GM18508 (cell line): Measurements from ENCODE around the gene ITPR1.
A peak's percentile ranks its signal among the peaks of the same experiment; 100 is the strongest.
"Not testable (repeated sequence)": the region's sequence is repeated elsewhere in the genome, so short reads cannot be mapped to it uniquely, and the experiment has no call there.

ENCODE experiments used
- ATAC-seq: cut with Tn5 transposase; IDR thresholded peaks from one replicate; pipeline ENCODE4 v1.9.1; 2021; ENCODE audit warnings: moderate number of reproducible peaks; ENCODE audit not compliant: insufficient read depth, unreplicated experiment

ITPR1 gene

DNA sequence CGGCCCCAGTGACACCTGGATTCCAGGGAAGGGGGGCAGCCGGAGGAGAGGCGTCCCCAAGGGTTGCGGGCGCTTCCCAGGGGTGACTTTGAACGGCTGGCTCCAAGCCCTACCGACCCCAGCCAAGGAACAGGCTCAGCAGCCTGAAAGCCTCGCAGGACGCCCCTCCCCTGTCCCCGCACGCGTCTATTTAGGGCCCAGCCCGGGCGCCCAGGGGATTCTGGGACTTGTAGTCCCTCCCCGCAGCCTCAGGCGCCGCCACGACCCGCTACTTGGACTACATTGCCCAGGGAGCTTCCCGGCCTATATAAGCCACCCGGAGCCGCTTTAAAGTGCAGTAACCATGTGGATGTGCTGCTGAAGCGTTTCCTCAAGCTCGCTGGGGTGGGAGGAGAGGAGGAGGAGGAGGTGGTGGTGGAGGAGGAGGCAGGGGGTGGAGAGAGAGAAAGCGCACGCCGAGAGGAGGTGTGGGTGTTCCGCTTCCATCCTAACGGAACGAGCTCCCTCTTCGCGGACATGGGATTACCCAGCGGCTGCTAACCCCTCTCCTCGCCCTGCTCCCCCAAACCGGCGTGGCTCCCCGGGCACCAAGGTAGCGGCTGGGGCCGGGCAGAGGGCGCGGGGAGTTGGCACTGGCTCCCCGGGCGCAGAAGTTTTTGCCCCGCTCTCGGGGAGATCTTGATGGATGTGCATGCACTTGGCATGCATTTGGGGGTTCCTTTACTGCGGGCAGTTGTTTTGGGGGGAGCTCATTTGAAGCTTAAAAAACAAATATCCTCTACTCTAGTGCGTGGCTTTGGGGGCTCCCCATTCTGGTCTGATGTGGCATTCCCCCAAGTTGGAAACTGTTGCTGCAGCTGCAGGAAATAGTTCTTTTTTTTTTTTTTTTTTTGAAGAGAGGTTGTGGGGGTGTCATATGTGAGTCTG, at the start of gene ITPR1:
TSS of gene ITPR1 (plus strand) at position 335 of the 927 bp plus-strand sequence. CDS start 23,144 bp downstream, outside the sequence.
- ATAC-seq, result peak; percentile 78

- no peak for ATAC-seq
Measured at GRCh38 chr3:4447295-4447999, 45.7 kb upstream of the ITPR1 start.

DNA sequence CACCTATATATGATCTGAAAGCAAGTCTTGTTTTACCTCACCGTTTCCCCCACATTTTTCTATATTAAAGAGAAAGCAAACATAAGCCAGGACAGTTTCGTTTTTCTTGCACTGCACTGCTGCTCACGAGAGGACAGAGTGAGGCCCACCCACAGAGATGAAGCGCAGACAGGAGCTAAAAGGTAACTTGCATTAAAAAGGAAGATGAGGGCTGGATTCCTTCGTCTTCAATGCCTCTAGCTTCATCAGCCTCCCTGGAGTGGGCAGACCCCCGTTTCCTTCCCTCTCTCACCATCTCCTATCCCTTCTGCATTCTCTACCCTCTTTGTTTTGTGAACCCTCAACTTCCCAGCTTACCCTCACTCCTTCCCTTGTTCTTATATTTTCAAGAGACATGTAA, 45.0 kb upstream of the ITPR1 start:
- ATAC-seq, result no peak

GRCh38 chr3:4449043-4449805, 43.9 kb upstream of the ITPR1 start:
- ATAC-seq, result no peak

GRCh38 chr3:4454142-4454541, 39.0 kb upstream of the ITPR1 start:
- no peak for ATAC-seq

- not testable (repeated sequence) for ATAC-seq
Measured at GRCh38 chr3:4456780-4457179, 36.4 kb upstream of the ITPR1 start.

- ATAC-seq, result no peak
Measured at GRCh38 chr3:4458961-4459360, 34.2 kb upstream of the ITPR1 start.

DNA sequence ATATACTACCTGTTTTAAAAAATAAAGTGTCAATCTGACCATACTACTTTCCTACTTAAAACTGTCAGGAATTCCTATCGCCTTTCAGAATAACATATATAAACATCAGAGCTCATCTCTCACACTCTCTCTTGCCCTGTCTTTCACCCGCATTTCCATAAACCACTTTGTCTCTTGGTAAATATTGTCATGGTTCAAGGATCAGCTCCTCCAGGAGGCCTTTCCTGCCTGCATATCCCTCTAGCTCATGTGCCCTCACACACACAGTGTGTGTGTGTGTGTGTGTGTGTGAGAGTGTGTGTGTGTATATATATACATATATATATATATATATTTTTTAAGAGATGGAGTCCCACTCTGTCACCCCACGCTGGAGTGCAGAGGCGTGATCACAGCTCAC, 32.8 kb upstream of the ITPR1 start:
- no peak for ATAC-seq

DNA sequence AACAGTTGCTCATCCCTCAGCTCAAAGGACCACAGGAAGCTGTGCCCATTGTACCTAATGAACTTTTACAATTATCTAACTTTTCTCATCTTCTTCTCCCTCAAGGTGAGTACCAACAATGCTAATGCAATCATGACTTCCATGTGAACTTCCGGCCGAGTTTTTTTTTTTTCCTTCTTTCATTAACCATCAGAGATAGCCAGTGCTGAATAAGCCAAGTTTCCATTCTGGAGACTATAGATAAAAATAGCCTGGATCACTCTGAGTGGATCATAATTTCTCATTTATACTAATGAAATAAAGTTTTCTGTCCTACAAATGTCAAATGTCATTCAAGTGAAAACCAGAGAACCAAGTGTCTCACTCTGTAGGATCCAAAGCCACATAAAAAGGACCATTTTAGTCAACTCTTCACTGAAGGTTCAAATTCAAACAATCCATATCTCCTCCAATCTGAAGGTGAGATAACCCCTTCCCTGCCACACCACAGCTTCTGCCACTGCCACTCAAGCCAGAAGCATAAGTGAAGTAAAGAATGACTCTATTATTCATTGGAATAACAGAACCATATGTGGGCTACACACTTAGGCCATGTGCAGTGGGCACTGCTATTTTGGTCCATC, 31.6 kb upstream of the ITPR1 start:
- no peak for ATAC-seq

- ATAC-seq, result no peak
Measured at GRCh38 chr3:4462369-4463040, 30.6 kb upstream of the ITPR1 start.

GRCh38 chr3:4464576-4464975, 28.6 kb upstream of the ITPR1 start:
- no peak for ATAC-seq

DNA sequence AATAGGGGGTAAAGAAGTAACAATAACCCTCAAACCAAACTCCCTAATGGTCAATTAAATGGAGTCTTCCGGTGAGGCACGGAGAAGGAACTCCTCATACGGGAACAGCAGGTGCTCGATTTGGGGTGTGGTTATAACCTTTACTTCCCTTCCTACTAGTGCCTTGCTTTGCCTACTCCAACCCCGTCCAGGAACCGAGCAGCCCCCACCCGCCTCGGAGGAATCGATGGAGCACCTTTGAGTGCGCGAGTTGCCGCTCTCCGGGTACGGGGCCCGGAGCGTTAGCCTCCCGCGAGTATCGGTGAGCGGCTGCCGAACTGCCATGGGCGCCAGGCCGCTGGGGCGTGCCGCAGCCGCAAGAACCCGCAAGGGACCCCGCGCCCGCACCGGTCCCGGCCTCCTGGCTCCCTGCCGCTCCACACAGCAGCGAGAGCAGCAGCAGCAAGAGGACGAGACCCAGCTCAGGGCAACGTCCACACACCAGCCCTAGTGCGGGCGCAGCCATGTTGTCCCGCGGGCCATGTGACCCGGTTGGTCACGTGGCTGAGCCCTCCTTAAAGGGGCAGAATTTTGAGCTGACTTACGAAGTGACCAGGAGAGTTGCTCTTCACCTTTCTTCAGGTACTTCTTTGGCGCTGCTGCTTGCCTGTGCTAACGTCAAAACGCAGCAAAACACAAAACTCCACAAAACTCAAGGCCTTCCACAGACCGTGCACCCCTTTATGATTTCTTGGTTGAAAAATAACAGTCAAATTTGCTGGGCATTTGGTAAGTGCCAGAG, 26.2 kb upstream of the ITPR1 start, which contains the start of gene SUMF1:
TSS of gene SUMF1 (minus strand) at position 529 of the 781 bp plus-strand sequence. CDS start at position 505, 24 bp downstream.
- peak; percentile 98 for ATAC-seq

- no peak for ATAC-seq
Measured at GRCh38 chr3:4467522-4467867, 25.7 kb upstream of the ITPR1 start.

DNA sequence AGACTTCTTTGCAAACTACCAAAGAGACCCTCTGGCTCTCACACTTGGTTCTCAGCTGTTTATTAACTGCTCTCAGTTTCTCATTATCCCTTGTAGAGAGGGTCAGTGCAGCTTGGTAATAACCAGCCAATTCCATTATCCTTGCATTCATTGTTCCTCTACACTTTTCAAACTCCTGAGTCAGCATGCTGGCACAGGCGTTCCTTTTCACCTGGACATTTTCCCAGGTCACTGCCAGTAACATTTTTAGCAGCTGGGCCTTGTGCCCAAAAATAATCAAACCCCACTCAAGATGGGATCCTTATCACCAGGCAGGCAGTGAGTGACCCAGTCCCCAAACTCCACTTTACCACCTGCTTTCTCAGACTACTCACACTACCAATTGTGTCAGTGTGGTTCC, 21.2 kb upstream of the ITPR1 start:
- no peak for ATAC-seq

DNA sequence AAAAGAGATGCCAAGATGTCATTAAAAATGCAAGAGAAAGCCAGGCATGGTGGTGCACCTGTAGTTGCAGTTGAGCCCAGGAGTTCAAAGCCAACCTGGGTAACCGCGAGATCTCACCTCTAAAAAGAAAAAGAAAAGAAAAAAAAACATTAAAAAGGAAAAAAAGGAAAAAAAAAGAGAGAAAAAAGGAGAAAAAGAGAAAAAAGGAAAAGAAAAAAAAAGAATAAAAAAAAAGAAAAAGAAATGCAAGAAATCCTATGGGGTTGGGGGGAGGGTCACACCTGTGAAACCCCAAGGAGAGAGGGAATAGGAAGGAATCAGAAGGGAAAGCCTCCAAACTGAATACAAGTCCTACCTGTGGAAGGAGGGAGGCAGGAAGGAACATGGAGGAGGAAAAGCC, 20.8 kb upstream of the ITPR1 start:
- ATAC-seq, result no peak

DNA sequence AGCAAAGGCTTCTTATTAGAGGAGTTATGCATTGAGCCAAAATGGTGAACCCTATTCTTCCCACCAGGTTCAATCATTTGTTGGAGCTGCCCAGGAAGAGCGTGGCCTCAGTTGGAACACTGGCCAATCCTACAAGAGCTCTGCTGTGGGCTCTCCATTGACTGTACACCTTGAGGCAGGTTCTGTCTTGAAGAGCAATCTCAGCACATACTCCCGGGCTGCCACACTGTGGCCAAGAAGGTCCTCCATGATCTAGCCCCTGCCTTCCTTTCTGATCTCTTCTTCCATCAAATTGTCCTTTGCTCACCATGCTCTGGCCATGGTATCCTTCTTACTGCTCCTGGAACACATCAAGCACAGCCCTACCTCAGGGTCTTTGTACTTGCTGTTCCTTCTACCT, 20.4 kb upstream of the ITPR1 start:
- ATAC-seq, result no peak

- no peak for ATAC-seq
Measured at GRCh38 chr3:4474683-4475490, 18.3 kb upstream of the ITPR1 start.

DNA sequence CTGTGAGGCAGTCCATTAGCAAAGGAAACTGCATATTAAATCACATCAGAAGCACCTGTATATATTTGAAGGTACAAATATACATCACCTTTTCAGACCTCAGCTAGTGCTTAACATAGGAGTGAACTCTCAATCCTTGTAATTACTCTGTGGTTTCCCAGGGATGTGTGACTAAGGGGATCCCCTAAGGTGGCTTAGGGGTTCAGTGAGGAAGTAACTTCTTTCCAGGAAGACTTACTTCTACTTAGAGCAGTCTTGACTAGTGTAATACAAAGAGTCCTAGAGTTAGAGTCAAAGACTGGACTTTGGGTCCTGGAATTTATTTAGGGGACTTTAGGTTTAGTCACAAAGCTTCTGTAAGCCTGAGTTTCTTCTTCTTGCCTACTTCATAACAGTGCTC, 17.3 kb upstream of the ITPR1 start:
- ATAC-seq, result no peak
